ENCODE measurements around the gene CLCA1.
A peak's percentile ranks its signal among the peaks of the same experiment; 100 is the strongest.

DNA sequence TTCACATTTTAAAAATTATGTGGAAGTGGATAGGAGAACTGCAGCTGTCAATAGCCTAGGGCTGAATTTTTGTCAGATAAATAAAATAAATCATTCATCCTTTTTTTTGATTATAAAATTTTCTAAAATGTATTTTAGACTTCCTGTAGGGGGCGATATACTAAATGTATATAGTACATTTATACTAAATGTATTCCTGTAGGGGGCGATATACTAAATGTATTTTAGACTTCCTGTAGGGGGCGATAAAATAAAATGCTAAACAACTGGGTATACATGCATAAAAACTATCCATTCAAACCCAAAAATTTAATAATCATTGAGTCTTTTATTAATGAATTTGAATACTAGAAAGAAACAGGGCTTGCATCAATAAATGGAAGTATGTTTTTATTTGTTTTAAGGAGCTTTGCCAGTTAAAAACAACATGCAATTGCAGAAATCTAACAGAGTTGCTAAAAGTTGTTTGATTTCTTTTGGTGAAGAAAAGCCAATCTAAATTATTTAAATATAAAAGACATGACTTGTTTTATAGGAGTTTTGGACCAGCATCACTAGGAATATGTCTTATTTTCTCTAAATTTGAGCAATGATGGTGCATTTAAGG, 31.4 kb downstream of the CLCA1 start:
- TF ChIP-seq EZH2 (IDR thresholded peaks at IDR 0.05) = no peak
- TF ChIP-seq, protein P1, sequence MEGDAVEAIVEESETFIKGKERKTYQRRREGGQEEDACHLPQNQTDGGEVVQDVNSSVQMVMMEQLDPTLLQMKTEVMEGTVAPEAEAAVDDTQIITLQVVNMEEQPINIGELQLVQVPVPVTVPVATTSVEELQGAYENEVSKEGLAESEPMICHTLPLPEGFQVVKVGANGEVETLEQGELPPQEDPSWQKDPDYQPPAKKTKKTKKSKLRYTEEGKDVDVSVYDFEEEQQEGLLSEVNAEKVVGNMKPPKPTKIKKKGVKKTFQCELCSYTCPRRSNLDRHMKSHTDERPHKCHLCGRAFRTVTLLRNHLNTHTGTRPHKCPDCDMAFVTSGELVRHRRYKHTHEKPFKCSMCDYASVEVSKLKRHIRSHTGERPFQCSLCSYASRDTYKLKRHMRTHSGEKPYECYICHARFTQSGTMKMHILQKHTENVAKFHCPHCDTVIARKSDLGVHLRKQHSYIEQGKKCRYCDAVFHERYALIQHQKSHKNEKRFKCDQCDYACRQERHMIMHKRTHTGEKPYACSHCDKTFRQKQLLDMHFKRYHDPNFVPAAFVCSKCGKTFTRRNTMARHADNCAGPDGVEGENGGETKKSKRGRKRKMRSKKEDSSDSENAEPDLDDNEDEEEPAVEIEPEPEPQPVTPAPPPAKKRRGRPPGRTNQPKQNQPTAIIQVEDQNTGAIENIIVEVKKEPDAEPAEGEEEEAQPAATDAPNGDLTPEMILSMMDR (IDR thresholded peaks at IDR 0.05) = peak; percentile 99
